ENCODE data around the gene UPP1. TPM values are rescaled to one million over a fixed set of nuclear protein-coding genes. Genes with fewer than 3 reads are reported as not detected.
"Not testable (repeated sequence)": the region's sequence is repeated elsewhere in the genome, so short reads cannot be mapped to it uniquely, and the experiment has no call there.

UPP1 gene
- total RNA-seq, 1 donor from 2014 or later, result 55.4 TPM

DNA sequence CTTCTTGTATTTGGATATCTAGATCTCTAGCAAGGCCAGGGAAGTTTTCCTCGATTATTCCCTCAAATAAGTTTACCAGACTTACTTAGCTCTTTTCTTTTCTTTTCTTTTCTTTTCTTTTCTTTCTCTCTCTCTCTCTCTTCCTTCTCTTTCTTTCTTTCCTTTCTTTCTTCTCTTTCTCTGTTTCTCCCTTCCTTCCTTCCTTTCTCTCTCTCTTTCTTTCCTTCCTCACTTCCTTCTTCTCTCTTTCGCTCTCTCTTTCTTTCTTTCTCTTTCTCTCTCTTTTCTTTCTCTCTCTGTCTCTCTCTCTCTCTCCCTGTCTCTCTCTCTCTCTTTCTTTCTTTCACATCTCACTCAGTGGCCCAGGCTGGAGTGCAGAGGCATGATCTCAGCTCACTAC lies 37.0 kb downstream of the UPP1 start:
- DNase-seq (ENCODE audit: low spot score), result no peak
- peaks cover 9% of the 10 kb centered on the region for H3K4me1 Mint-ChIP-seq (ENCODE audit: low read depth)
- no peak overlapping the region for H3K27ac Mint-ChIP-seq
- H3K36me3 Mint-ChIP-seq (ENCODE audit: low read depth), result no peaks in the 10 kb centered on the region
- H3K27me3 Mint-ChIP-seq (ENCODE audit: insufficient read depth), result peaks cover 17% of the 10 kb centered on the region
- H3K9me3 Mint-ChIP-seq, result no peaks in the 10 kb centered on the region
- H3K4me3 Mint-ChIP-seq, result no peak overlapping the region
- intact Hi-C loops (cut with micrococcal nuclease), result no loop called here

DNA sequence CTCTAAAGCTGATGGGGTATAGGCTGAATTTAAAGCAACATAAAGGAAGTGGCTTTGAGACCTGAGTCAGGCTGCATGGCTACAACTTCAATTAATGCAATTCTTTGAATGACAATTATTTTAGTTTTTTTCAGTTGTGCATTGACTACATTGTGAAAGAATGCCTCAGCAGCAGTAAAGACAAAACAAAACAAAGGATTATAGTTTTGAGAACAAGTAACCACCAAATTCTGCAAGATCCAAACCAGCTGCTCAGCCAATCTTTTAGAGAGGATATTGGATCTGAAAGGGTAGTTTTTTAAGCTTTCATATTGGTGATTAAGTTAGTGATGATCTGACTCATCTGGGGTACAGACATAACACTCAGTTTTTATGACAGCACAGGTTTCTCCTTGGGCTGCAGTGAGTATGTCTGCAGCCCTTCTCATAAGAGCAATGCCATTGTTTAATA lies 41.6 kb downstream of the UPP1 start:
- Mint-ChIP-seq H3K4me1 (ENCODE audit: low read depth) (peaks cover 10% of the 10 kb centered on the region), H3K27me3 (ENCODE audit: insufficient read depth) (peaks cover 11% of the 10 kb centered on the region), H3K9me3 (no peaks in the 10 kb centered on the region), H3K4me3 (no peak overlapping the region), H3K27ac (no peak overlapping the region), H3K36me3 (ENCODE audit: low read depth) (no peaks in the 10 kb centered on the region)
- no peak for DNase-seq (ENCODE audit: low spot score)
- intact Hi-C loops (cut with micrococcal nuclease), result loop anchor here (10.0 kb wide), 1 partner anchor 164 kb away; no protein-coding TSS in a partner anchor

DNA sequence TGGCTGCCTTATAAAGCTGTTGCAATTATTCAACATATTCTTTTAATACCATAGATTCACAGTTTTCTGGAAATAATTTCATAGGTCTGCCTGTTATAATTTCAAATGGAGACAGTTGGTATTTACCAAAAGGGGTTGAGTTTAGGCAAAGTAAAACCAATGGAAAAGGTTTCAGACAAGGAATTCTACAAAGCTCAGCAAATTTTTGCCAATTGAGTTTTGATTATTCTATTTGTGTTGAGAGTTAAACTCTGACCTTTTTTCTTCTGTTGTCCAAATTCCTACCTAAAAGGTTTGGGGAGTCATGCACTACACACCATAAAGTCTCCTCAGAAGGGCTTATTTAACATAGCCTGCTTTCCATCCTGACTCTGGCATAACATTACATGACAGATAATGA lies 43.7 kb downstream of the UPP1 start:
- Mint-ChIP-seq H3K4me3 (no peak overlapping the region), H3K9me3 (no peaks in the 10 kb centered on the region), H3K27me3 (ENCODE audit: insufficient read depth) (peaks cover 8% of the 10 kb centered on the region), H3K36me3 (ENCODE audit: low read depth) (no peaks in the 10 kb centered on the region), H3K4me1 (ENCODE audit: low read depth) (peaks cover 10% of the 10 kb centered on the region), H3K27ac (no peak overlapping the region)
- intact Hi-C loops (cut with micrococcal nuclease), result loop anchor here (10.0 kb wide), 1 partner anchor 162 kb away; no protein-coding TSS in a partner anchor
- DNase-seq (ENCODE audit: low spot score), result no peak

GRCh38 chr7:48139459-48139858 lies 50.4 kb downstream of the UPP1 start:
- Mint-ChIP-seq H3K27ac (no peak overlapping the region), H3K4me1 (ENCODE audit: low read depth) (peaks cover 10% of the 10 kb centered on the region), H3K27me3 (ENCODE audit: insufficient read depth) (peaks cover 11% of the 10 kb centered on the region), H3K9me3 (no peaks in the 10 kb centered on the region), H3K4me3 (no peak overlapping the region), H3K36me3 (ENCODE audit: low read depth) (no peaks in the 10 kb centered on the region)
- DNase-seq (ENCODE audit: low spot score), result no peak
- intact Hi-C loops (cut with micrococcal nuclease), result loop anchor here (10.0 kb wide), 1 partner anchor 155 kb away; no protein-coding TSS in a partner anchor

DNA sequence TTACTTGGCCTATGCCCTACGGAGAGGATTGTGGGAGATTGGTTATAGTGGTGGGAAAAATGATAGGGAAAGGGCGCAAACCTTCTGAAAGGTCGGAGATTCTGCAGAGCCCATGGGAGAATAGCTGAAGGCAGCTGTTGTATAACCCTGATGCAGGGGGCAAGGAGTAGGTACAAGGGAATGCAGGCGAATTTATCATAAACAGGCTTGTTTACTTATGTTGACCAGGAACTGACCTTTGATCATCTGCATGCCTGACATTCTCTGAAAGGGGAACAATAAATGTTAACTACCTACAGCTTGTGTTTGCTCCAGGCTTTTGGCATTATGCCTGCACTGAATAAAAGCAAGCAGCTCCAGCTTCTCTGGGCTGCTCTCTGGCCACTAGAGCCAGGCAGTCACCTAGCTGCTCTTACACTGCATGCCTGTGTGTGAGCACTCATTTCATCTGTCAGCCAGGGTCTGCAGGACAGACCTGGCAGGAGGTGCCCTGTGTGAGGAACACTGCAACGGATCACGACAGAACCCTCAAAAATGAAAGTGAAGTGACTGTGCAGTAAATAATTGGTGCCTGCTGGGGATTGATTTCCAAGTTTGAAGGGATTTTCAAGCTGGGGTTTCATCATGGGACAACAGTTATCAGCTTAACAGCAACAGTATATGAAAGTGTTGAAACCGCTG lies 51.1 kb downstream of the UPP1 start:
- Mint-ChIP-seq H3K4me3 (no peak overlapping the region), H3K36me3 (ENCODE audit: low read depth) (no peaks in the 10 kb centered on the region), H3K27me3 (ENCODE audit: insufficient read depth) (peaks cover 11% of the 10 kb centered on the region), H3K9me3 (no peaks in the 10 kb centered on the region), H3K27ac (no peak overlapping the region), H3K4me1 (ENCODE audit: low read depth) (peaks cover 10% of the 10 kb centered on the region)
- intact Hi-C loops (cut with micrococcal nuclease), result no loop called here
- DNase-seq (ENCODE audit: low spot score), result no peak

DNA sequence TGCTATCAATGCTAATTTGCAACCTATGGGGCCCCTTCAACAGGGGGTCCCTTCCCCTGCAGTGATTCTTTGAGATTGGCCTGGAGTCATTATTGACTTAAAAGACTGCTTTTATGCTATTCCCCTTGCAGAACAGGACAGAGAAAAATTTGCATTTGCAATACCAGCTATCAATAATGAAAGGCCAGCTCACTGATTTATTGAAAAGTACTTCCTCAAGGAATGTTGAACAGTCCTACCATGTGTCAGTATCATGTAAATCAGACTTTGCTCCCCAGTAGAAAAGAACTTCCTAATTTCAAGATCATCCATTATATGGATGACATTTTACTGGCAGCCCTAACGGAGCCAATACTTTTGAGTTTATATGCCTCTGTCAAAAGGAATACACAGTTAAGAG lies 52.5 kb downstream of the UPP1 start:
- H3K4me1 Mint-ChIP-seq (ENCODE audit: low read depth), result peaks cover 10% of the 10 kb centered on the region
- DNase-seq (ENCODE audit: low spot score), result no peak
- peaks cover 9% of the 10 kb centered on the region for H3K27me3 Mint-ChIP-seq (ENCODE audit: insufficient read depth)
- no peak overlapping the region for H3K27ac Mint-ChIP-seq
- H3K4me3 Mint-ChIP-seq, result no peak overlapping the region
- intact Hi-C loops (cut with micrococcal nuclease), result no loop called here
- H3K36me3 Mint-ChIP-seq (ENCODE audit: low read depth), result no peaks in the 10 kb centered on the region
- no peaks in the 10 kb centered on the region for H3K9me3 Mint-ChIP-seq

DNA sequence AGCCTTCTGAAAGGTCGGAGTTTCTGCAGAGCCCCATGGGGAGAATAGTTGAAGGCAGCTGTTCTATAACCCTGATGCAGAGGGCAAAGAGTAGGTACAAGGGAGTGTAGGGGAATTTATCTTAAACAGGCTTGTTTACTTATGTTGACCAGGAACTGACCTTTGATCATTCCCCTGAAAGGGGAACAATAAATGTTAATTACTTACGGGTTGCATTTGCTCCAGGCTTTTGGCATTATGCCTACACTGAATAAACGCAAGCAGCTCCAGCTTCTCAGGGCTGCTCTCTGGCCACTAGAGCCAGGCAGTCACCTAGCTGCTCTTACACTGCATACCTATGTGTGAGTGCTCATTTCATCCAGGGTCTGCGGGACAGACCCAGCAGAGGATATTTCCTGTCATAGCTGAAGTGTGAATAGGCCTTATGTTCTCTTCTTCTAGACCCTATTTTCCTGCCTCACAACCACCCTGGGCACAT lies 55.3 kb downstream of the UPP1 start:
- no peak for DNase-seq (ENCODE audit: low spot score)
- no peak overlapping the region for H3K27ac Mint-ChIP-seq
- H3K36me3 Mint-ChIP-seq (ENCODE audit: low read depth), result no peaks in the 10 kb centered on the region
- peaks cover 6% of the 10 kb centered on the region for H3K4me1 Mint-ChIP-seq (ENCODE audit: low read depth)
- H3K4me3 Mint-ChIP-seq, result no peak overlapping the region
- intact Hi-C loops (cut with micrococcal nuclease), result no loop called here
- peaks cover 19% of the 10 kb centered on the region for H3K27me3 Mint-ChIP-seq (ENCODE audit: insufficient read depth)
- no peaks in the 10 kb centered on the region for H3K9me3 Mint-ChIP-seq

- no peak overlapping the region for H3K27ac Mint-ChIP-seq
- no peak overlapping the region for H3K4me3 Mint-ChIP-seq
- no peaks in the 10 kb centered on the region for H3K36me3 Mint-ChIP-seq (ENCODE audit: low read depth)
- no peak for DNase-seq (ENCODE audit: low spot score)
- no peaks in the 10 kb centered on the region for H3K4me1 Mint-ChIP-seq (ENCODE audit: low read depth)
- intact Hi-C loops (cut with micrococcal nuclease), result no loop called here
- H3K9me3 Mint-ChIP-seq, result no peaks in the 10 kb centered on the region
- H3K27me3 Mint-ChIP-seq (ENCODE audit: insufficient read depth), result peaks cover 28% of the 10 kb centered on the region
These were observed 58.1 kb downstream of the UPP1 start for GRCh38 chr7:48147078-48147591.

DNA sequence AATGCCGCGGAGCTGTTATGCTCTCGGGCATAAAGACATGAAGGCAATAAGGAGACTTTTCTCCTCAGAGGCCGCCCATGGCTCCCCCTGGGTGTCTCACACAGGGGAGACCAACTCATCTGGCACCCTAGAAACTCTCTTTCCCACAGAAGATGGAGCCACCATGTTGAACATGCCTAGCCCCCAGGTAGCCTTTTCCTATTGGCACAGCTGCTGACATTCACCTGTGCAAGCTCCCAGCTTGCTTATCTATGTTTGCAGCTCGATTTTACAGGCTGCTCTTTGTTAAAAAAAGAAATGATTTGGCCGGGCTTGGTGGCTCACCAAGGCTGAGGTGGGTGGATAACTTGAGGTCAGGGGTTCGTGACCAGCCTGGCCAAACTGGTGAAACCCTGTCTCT lies 58.6 kb downstream of the UPP1 start:
- H3K27ac Mint-ChIP-seq; H3K36me3 Mint-ChIP-seq (ENCODE audit: low read depth); intact Hi-C loops (cut with micrococcal nuclease); H3K9me3 Mint-ChIP-seq; H3K4me1 Mint-ChIP-seq (ENCODE audit: low read depth); H3K4me3 Mint-ChIP-seq; DNase-seq (ENCODE audit: low spot score): not testable (repeated sequence)
- peaks cover 30% of the 10 kb centered on the region for H3K27me3 Mint-ChIP-seq (ENCODE audit: insufficient read depth)

- H3K9me3 Mint-ChIP-seq, result no peaks in the 10 kb centered on the region
- H3K4me1 Mint-ChIP-seq (ENCODE audit: low read depth), result no peaks in the 10 kb centered on the region
- peaks cover 24% of the 10 kb centered on the region for H3K27me3 Mint-ChIP-seq (ENCODE audit: insufficient read depth)
- no peak overlapping the region for H3K27ac Mint-ChIP-seq
- no peak for DNase-seq (ENCODE audit: low spot score)
- H3K4me3 Mint-ChIP-seq, result no peak overlapping the region
- H3K36me3 Mint-ChIP-seq (ENCODE audit: low read depth), result no peaks in the 10 kb centered on the region
- intact Hi-C loops (cut with micrococcal nuclease), result no loop called here
These were observed 59.2 kb downstream of the UPP1 start for GRCh38 chr7:48148311-48148710.

GRCh38 chr7:48149058-48149457 lies 60.0 kb downstream of the UPP1 start:
- Mint-ChIP-seq H3K4me3 (no peak overlapping the region), H3K27me3 (ENCODE audit: insufficient read depth) (peaks cover 25% of the 10 kb centered on the region), H3K27ac (no peak overlapping the region), H3K4me1 (ENCODE audit: low read depth) (no peaks in the 10 kb centered on the region), H3K9me3 (no peaks in the 10 kb centered on the region), H3K36me3 (ENCODE audit: low read depth) (no peaks in the 10 kb centered on the region)
- DNase-seq (ENCODE audit: low spot score), result no peak
- intact Hi-C loops (cut with micrococcal nuclease), result no loop called here

- no peaks in the 10 kb centered on the region for H3K9me3 Mint-ChIP-seq
- intact Hi-C loops (cut with micrococcal nuclease), result no loop called here
- H3K27me3 Mint-ChIP-seq (ENCODE audit: insufficient read depth), result peaks cover 27% of the 10 kb centered on the region
- DNase-seq (ENCODE audit: low spot score), result no peak
- no peaks in the 10 kb centered on the region for H3K36me3 Mint-ChIP-seq (ENCODE audit: low read depth)
- no peak overlapping the region for H3K27ac Mint-ChIP-seq
- H3K4me1 Mint-ChIP-seq (ENCODE audit: low read depth), result no peaks in the 10 kb centered on the region
- no peak overlapping the region for H3K4me3 Mint-ChIP-seq
These were observed 61.0 kb downstream of the UPP1 start for GRCh38 chr7:48150086-48150485.

GRCh38 chr7:48154792-48155413 lies 65.8 kb downstream of the UPP1 start:
- no peaks in the 10 kb centered on the region for H3K9me3 Mint-ChIP-seq
- peak; percentile 17 for DNase-seq (ENCODE audit: low spot score)
- intact Hi-C loops (cut with micrococcal nuclease), result loop anchor here (1.0 kb wide), 2 partner anchors 45 to 210 kb away; no protein-coding TSS in a partner anchor
- no peaks in the 10 kb centered on the region for H3K36me3 Mint-ChIP-seq (ENCODE audit: low read depth)
- H3K27ac Mint-ChIP-seq, result no peak overlapping the region
- no peaks in the 10 kb centered on the region for H3K4me1 Mint-ChIP-seq (ENCODE audit: low read depth)
- no peak overlapping the region for H3K4me3 Mint-ChIP-seq
- peaks cover 27% of the 10 kb centered on the region for H3K27me3 Mint-ChIP-seq (ENCODE audit: insufficient read depth)
